Measurements from ENCODE around the gene REM2. TPM values are rescaled to one million over a fixed set of nuclear protein-coding genes. Genes with fewer than 3 reads are reported as not detected.

Gene REM2, protein sequence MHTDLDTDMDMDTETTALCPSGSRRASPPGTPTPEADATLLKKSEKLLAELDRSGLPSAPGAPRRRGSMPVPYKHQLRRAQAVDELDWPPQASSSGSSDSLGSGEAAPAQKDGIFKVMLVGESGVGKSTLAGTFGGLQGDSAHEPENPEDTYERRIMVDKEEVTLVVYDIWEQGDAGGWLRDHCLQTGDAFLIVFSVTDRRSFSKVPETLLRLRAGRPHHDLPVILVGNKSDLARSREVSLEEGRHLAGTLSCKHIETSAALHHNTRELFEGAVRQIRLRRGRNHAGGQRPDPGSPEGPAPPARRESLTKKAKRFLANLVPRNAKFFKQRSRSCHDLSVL
- 0.22 and 0.25 TPM in 2 replicates for total RNA-seq (2012; rRNA removed)

DNA sequence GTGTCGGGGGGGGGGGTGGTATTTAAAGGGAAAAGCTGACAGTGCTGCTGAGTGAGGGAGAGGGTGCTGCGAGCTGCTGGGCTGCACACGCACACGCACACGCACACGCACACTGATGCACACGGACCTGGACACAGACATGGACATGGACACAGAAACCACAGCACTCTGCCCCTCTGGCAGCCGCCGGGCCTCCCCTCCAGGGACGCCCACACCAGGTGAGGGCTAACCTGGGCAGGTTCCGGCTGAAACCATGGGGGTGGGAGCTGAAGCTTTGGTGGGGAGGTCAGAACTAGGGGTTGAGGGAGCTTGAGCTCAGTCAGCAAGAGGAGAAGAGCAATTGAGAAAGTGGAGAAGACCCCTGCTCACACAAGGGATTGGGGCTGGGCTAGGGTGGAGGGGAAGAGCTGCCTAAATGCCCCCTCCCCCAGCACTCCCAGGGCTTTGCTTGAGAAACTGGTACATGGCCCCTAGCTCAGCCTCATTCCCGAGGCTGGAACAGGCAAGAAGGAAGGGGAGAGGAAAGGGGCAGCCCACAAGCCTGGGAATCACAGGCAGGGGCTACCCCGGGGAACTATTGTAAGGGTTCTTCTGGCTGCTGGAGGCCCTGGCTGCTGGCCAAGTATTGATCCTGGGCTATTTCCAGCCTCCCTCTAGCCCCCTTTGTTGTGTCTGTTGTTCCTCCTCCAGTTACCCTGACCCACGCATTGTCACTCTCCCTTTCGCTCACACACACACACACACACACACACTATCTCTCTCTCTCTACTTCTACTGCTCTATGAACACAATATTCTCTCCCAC is at the start of gene REM2:
Gene REM2 (plus strand): TSS at position 50 of the 804 bp plus-strand sequence. CDS start 66 bp downstream, at position 116.
- Histone ChIP-seq H3K4me1 (ENCODE audit: control insufficient read depth, insufficient read depth, low read length) (peaks cover 16% of the 10 kb centered on the region), H3K27me3 (ENCODE audit: control insufficient read depth, insufficient read depth, low read length) (no peaks in the 10 kb centered on the region), H3K9me3 (replicated peaks; ENCODE audit: low read length) (no peaks in the 10 kb centered on the region), H3K36me3 (ENCODE audit: insufficient read depth, low read length) (peaks cover 14% of the 10 kb centered on the region), H3K9ac (ENCODE audit: low read depth, low read length) (no peak within 1 kb of the TSS), H3K4me3 (ENCODE audit: low read length) (no peak within 1 kb of the TSS), H3K4me2 (ENCODE audit: low read length) (no peak within 1 kb of the TSS)

DNA sequence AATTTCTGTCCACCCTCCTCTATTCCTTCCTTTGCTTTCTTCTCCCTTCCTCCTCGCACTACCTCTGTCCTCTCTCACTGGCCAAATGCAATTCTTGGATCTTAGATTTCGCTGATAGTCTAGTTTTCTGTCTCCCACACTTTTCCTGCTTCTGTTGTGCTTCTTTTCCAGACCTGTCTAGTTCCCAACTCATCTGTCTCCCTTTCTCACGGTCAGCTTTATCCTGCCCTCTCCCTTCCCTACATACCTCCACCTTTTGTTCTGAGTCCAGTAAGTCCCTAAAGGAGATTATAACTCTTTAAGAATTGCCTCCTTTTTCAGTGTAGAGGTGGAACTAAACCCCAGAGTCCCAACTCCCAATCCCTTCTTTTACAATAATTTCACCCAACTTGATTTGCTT is 47.5 kb upstream of the REM2 start:
- Histone ChIP-seq H3K4me2 (ENCODE audit: low read length) (peak overlapping the region; percentile 95), H3K27me3 (ENCODE audit: control insufficient read depth, insufficient read depth, low read length) (no peaks in the 10 kb centered on the region), H3K4me3 (ENCODE audit: low read length) (no peak overlapping the region), H3K9me3 (replicated peaks; ENCODE audit: low read length) (no peaks in the 10 kb centered on the region), H3K4me1 (ENCODE audit: control insufficient read depth, insufficient read depth, low read length) (peaks cover 25% of the 10 kb centered on the region), H3K9ac (ENCODE audit: low read depth, low read length) (peak overlapping the region; percentile 99), H3K36me3 (ENCODE audit: insufficient read depth, low read length) (peaks cover 36% of the 10 kb centered on the region)

DNA sequence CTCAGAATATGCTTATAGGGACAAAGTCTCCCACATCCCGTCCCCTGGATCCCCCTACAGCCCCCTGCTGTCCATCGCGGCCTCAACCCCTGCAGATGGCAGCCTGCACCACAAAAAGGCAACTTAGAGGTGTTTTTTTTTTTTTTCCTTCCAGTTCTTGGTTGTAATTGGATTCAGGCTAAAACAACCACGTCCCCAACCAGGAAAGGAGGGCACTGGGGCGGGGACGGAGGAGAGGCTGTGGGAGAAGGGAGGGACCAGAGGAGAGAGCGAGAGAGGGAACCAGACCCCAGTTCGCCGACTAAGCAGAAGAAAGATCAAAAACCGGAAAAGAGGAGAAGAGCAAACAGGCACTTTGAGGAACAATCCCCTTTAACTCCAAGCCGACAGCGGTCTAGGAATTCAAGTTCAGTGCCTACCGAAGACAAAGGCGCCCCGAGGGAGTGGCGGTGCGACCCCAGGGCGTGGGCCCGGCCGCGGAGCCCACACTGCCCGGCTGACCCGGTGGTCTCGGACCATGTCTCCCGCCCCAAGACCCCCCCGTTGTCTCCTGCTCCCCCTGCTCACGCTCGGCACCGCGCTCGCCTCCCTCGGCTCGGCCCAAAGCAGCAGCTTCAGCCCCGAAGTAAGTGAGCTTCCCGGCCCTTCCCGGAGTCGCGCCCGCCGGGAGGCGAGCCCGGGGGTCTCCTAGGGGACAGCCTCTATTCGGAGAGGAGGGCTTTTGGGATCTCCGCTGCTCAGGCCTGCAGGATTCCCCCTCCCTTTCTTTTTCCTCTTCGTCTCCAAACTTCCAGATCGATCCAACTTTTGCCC is 46.5 kb upstream of the REM2 start, which contains the start of gene MMP14:
Gene MMP14 (plus strand): TSS at position 285 of the 813 bp plus-strand sequence. CDS start 233 bp downstream, at position 518.
- peak within 1 kb of the TSS; percentile 91 for H3K4me3 ChIP-seq (ENCODE audit: low read length)
- peaks cover 41% of the 10 kb centered on the region for H3K36me3 ChIP-seq (ENCODE audit: insufficient read depth, low read length)
- peak within 1 kb of the TSS; percentile 99 for H3K9ac ChIP-seq (ENCODE audit: low read depth, low read length)

DNA sequence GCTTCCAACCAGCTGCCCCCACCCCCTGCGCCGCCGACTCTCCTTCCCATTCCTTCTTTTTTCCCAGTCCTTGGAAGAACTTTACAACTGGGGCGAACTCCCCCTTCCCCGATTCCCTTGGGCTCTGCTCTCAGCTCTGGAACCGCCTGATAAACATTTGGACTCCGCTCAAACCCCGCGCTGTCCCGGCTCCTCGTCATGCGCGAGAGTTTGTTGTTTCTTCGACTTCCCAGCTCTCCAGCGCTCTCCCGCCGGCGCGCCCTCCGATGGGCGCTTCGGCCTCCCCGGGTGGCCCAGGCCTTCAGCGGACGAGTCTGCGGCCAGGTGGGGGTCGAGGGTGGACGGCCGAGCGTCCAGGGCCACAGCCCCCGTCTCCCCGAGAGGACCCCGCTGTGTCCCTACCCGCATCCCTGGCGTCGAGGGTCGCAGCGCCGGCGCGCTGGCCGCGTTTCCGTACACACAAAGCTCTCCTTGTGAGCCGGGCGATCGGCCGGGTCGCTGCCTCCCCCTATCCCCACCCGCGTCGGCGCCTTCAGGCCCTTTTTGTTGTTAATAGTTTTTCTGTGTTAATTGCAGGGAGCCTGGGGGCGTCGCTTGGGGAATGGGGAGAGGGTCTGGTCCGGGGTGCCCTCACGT is 45.8 kb upstream of the REM2 start:
- peaks cover 48% of the 10 kb centered on the region for H3K36me3 ChIP-seq (ENCODE audit: insufficient read depth, low read length)
- peak overlapping the region; percentile 91 for H3K4me3 ChIP-seq (ENCODE audit: low read length)
- no peaks in the 10 kb centered on the region for H3K9me3 ChIP-seq (replicated peaks; ENCODE audit: low read length)

More for the DNA sequence above, 46.5 kb upstream of the REM2 start, which contains the start of gene MMP14:
- Histone ChIP-seq H3K4me2 (ENCODE audit: low read length) (peak within 1 kb of the TSS; percentile 95), H3K4me1 (ENCODE audit: control insufficient read depth, insufficient read depth, low read length) (peaks cover 20% of the 10 kb centered on the region), H3K27me3 (ENCODE audit: control insufficient read depth, insufficient read depth, low read length) (no peaks in the 10 kb centered on the region), H3K9me3 (replicated peaks; ENCODE audit: low read length) (no peaks in the 10 kb centered on the region)

DNA sequence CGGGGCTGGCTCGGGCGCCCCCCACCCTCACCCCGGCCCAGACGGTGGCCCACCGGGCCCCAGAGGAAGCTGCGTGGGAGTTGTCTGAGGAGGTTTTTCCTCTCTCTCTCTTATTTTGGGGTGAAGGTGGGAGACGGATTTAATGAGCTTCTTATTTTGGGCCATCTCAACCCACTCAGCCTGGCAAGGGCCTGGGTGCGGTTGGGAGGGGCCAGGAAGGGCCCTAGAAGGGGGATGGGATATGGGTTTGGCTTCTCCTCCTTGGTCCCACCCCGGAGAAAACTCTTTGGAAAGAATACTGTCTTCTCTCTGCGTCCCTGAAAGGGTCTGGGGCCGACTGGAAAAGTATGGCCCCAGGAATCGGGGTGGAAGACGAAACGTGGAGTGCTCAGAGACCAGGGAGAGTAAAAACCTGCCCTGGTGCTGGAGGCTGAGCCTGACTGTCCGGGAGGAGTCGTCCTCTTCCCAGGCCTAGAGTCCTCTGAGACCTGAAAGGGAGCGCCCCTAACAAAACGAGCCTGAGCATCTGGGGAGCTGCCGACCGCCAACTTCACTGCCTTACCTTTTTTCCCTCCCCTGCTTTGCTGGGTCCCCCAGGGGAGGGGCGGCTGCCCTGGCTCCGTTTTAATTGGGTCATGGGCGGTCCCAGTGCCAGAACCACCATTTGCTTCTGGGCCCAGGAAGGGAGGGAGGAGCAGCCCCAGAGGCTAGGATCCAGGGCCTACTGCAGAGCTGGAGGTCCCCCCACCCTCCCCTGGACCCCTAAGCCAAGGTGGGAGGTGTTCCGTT is 45.1 kb upstream of the REM2 start:
- peaks cover 20% of the 10 kb centered on the region for H3K4me1 ChIP-seq (ENCODE audit: control insufficient read depth, insufficient read depth, low read length)
- no peaks in the 10 kb centered on the region for H3K9me3 ChIP-seq (replicated peaks; ENCODE audit: low read length)
- H3K9ac ChIP-seq (ENCODE audit: low read depth, low read length), result peak overlapping the region; percentile 99
- H3K36me3 ChIP-seq (ENCODE audit: insufficient read depth, low read length), result peaks cover 55% of the 10 kb centered on the region
- H3K27me3 ChIP-seq (ENCODE audit: control insufficient read depth, insufficient read depth, low read length), result no peaks in the 10 kb centered on the region
- peak overlapping the region; percentile 95 for H3K4me2 ChIP-seq (ENCODE audit: low read length)
- peak overlapping the region; percentile 91 for H3K4me3 ChIP-seq (ENCODE audit: low read length)

More for the DNA sequence above, 45.8 kb upstream of the REM2 start:
- H3K27me3 ChIP-seq (ENCODE audit: control insufficient read depth, insufficient read depth, low read length), result no peaks in the 10 kb centered on the region
- H3K9ac ChIP-seq (ENCODE audit: low read depth, low read length), result peak overlapping the region; percentile 99
- peaks cover 20% of the 10 kb centered on the region for H3K4me1 ChIP-seq (ENCODE audit: control insufficient read depth, insufficient read depth, low read length)
- H3K4me2 ChIP-seq (ENCODE audit: low read length), result peak overlapping the region; percentile 95

DNA sequence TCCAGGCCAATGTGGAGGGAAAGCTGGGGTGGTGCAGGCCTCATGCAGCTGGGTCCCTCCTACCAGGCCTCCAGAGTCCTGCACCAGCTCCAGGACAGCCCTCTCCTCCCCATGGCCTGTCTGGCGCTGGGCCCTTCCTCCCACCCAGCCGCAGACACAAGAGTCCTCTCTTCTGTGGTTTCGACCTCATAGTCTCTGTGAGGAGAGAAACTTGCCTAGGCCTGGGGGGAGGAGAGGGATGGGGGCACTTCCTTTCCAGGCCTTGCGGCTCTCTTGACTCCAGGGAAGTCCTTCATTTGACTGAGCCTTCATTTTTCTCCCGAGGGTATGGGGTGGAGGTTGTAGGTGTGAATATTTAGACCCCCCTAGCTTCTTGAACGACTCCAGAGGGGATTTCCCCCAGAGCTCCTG is 44.4 kb upstream of the REM2 start:
- H3K9me3 ChIP-seq (replicated peaks; ENCODE audit: low read length), result no peaks in the 10 kb centered on the region
- H3K9ac ChIP-seq (ENCODE audit: low read depth, low read length), result peak overlapping the region; percentile 99
- H3K4me3 ChIP-seq (ENCODE audit: low read length), result peak overlapping the region; percentile 91
- peak overlapping the region; percentile 95 for H3K4me2 ChIP-seq (ENCODE audit: low read length)
- peaks cover 62% of the 10 kb centered on the region for H3K36me3 ChIP-seq (ENCODE audit: insufficient read depth, low read length)
- H3K27me3 ChIP-seq (ENCODE audit: control insufficient read depth, insufficient read depth, low read length), result no peaks in the 10 kb centered on the region
- peaks cover 20% of the 10 kb centered on the region for H3K4me1 ChIP-seq (ENCODE audit: control insufficient read depth, insufficient read depth, low read length)

DNA sequence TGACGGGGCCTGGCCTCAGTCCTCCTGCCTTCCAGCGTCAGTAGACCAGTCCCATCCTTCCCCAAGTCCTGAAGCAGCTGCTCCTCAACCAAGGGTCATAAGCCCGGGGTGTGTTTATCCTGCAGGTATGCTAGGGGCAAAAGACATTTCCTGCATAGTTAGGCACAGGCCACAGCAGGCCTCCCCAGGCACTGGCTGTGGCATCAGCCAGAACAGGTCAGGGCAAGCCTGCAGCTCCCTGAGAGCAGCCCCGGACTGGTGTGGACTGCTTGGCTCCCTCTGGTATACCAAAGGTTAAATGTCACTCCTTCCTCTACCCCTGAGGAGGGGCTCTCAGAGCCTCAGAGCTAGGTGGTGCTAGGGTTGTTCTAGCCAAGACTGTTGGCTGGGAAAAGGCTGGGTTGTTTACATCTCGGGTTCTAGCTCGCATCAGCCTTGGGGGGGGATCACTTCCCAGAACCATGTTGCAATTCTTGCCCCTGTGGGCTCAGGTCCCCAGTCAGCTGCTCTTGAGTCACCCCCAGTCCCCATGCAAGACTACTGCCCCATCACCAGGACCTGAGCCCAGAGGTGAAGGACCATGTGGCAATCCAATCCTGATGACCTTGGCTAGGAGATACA is 43.8 kb upstream of the REM2 start:
- Histone ChIP-seq H3K4me1 (ENCODE audit: control insufficient read depth, insufficient read depth, low read length) (peaks cover 20% of the 10 kb centered on the region), H3K4me3 (ENCODE audit: low read length) (peak overlapping the region; percentile 91), H3K9me3 (replicated peaks; ENCODE audit: low read length) (no peaks in the 10 kb centered on the region), H3K27me3 (ENCODE audit: control insufficient read depth, insufficient read depth, low read length) (no peaks in the 10 kb centered on the region), H3K36me3 (ENCODE audit: insufficient read depth, low read length) (peaks cover 60% of the 10 kb centered on the region), H3K4me2 (ENCODE audit: low read length) (peak overlapping the region; percentile 95), H3K9ac (ENCODE audit: low read depth, low read length) (peak overlapping the region; percentile 99)

DNA sequence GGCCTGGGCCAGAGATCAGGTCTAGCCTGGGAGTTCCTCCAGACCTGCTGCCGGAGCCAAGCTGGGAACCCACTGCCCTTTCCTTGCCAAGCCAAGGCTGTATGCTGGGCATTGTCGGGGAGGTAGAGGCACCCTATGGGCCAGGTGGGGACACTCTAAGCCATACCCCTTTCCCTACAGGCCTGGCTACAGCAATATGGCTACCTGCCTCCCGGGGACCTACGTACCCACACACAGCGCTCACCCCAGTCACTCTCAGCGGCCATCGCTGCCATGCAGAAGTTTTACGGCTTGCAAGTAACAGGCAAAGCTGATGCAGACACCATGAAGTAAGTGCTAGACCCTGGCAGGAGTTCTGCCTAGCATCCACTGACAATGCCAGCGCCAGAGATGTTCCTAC is 41.7 kb upstream of the REM2 start:
- H3K4me1 ChIP-seq (ENCODE audit: control insufficient read depth, insufficient read depth, low read length), result peaks cover 19% of the 10 kb centered on the region
- H3K4me2 ChIP-seq (ENCODE audit: low read length), result no peak overlapping the region
- peak overlapping the region; percentile 21 for H3K9ac ChIP-seq (ENCODE audit: low read depth, low read length)
- no peaks in the 10 kb centered on the region for H3K27me3 ChIP-seq (ENCODE audit: control insufficient read depth, insufficient read depth, low read length)
- H3K9me3 ChIP-seq (replicated peaks; ENCODE audit: low read length), result no peaks in the 10 kb centered on the region
- no peak overlapping the region for H3K4me3 ChIP-seq (ENCODE audit: low read length)
- H3K36me3 ChIP-seq (ENCODE audit: insufficient read depth, low read length), result peaks cover 75% of the 10 kb centered on the region

DNA sequence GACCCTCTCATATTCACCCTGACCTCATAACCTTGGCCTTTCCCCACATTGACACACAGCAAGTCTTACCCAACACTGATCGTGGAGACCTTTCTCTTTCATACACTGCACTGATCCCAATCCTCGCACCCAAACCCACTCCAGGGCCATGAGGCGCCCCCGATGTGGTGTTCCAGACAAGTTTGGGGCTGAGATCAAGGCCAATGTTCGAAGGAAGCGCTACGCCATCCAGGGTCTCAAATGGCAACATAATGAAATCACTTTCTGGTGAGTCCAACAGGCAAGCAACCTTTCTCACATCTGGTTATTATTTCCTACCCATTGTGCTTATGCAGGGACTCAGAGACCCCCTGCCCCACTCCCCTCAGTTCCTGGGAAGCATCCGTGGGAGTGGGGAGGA is 41.3 kb upstream of the REM2 start:
- Histone ChIP-seq H3K36me3 (ENCODE audit: insufficient read depth, low read length) (peaks cover 79% of the 10 kb centered on the region), H3K27me3 (ENCODE audit: control insufficient read depth, insufficient read depth, low read length) (no peaks in the 10 kb centered on the region), H3K9me3 (replicated peaks; ENCODE audit: low read length) (no peaks in the 10 kb centered on the region), H3K9ac (ENCODE audit: low read depth, low read length) (peak overlapping the region; percentile 4), H3K4me3 (ENCODE audit: low read length) (no peak overlapping the region), H3K4me2 (ENCODE audit: low read length) (no peak overlapping the region), H3K4me1 (ENCODE audit: control insufficient read depth, insufficient read depth, low read length) (peaks cover 23% of the 10 kb centered on the region)

All from skeletal muscle satellite cell (primary cell).